Effector memory CD4-positive, alpha-beta T cell (primary cell): Measurements from ENCODE around the gene GTF2H4.

ENCODE experiments used
- DNase-seq, 3 donors: peaks; one replicate each; pipeline ENCODE4 v3.0.0-alpha.2; 2020
- H3K27ac ChIP-seq: 2 replicates; pipeline ENCODE4 v1.7.0; 2013; ENCODE audit warnings: mild to moderate bottlenecking, low read length, moderate library complexity; ENCODE audit not compliant: insufficient read depth, poor library complexity, severe bottlenecking
- H3K27me3 ChIP-seq: replicated peaks from 2 replicates; pipeline ENCODE4 v1.7.0; 2013; ENCODE audit warnings: mild to moderate bottlenecking, low read length; ENCODE audit not compliant: insufficient read depth, control insufficient read depth, poor library complexity, severe bottlenecking
- H3K36me3 ChIP-seq: 2 replicates; pipeline ENCODE4 v1.7.0; 2013; ENCODE audit warnings: mild to moderate bottlenecking, low read length, moderate library complexity; ENCODE audit not compliant: control insufficient read depth, insufficient read depth
- H3K4me1 ChIP-seq: 2 replicates; pipeline ENCODE4 v1.7.0; 2013; ENCODE audit warnings: low read length, mild to moderate bottlenecking; ENCODE audit not compliant: control insufficient read depth, insufficient read depth, poor library complexity, severe bottlenecking
- H3K4me3 ChIP-seq: 2 replicates; pipeline ENCODE4 v1.7.0; 2013; ENCODE audit warnings: low read length, low read depth, mild to moderate bottlenecking; ENCODE audit not compliant: insufficient read depth, poor library complexity, severe bottlenecking
- H3K9me3 ChIP-seq: 2 replicates; pipeline ENCODE4 v1.7.0; 2013; ENCODE audit warnings: mild to moderate bottlenecking, low read length, moderate library complexity; ENCODE audit not compliant: control insufficient read depth

The GTF2H4 gene

DNA sequence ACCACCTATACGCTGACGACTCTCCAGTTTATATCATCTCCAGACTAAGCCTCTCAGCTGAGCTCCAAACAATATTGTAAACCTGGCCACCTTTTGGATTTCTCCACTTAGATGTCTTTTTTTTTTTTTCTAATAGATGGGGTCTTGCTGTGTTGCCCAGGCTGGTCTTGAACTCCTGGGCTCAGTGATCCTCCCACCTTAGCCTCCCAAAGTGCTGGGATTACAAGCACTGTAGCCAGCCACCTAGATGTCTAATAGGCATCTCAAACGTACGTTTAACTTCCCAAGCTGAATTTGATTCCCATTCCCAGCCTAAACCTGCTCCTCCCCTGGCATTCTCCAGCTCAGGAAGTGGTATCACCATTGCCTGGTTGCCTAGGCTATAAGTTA lies 18.5 kb upstream of the GTF2H4 start:
- no peak for DNase-seq
- Histone ChIP-seq H3K36me3 (no peaks in the 10 kb centered on the region), H3K4me1 (peaks cover 20% of the 10 kb centered on the region), H3K9me3 (no peaks in the 10 kb centered on the region), H3K4me3 (no peak overlapping the region), H3K27ac (no peak overlapping the region), H3K27me3 (no peaks in the 10 kb centered on the region)

DNA sequence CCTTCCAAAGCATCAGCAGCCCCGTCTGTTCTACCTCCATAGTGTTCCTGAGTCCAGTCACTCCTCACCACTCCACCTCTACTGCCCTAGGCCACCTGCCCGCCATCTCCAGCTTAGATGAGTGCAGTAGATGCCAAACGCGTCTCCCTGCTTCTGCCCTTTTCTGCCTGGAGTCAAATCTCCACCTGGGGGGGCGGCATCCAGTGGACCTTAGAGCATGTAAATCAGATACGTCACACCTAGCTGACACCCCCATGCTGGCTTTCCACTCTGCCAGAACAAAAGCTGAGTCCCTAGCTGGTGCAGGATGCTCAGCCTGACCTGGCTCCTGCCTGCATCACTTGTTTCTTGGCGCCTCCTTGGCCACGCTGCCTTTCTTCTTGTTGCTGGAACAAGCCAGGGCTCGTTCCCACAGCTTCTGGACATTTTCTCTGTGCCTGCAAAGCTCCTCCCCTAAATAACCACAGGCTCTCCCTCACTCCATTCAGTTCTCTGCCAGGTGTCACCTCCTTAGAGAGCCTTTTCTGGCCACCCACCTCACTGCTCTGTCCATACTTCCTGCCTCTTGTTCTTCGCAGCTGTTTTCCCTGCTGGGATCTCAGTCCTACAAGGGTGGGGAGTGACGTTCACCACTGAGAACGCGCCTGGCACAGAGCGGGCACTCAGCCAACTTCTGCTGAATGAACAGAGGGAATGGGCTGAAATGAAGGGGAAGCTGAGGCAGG lies 17.9 kb upstream of the GTF2H4 start:
- Histone ChIP-seq H3K36me3 (no peaks in the 10 kb centered on the region), H3K27ac (no peak overlapping the region)

DNA sequence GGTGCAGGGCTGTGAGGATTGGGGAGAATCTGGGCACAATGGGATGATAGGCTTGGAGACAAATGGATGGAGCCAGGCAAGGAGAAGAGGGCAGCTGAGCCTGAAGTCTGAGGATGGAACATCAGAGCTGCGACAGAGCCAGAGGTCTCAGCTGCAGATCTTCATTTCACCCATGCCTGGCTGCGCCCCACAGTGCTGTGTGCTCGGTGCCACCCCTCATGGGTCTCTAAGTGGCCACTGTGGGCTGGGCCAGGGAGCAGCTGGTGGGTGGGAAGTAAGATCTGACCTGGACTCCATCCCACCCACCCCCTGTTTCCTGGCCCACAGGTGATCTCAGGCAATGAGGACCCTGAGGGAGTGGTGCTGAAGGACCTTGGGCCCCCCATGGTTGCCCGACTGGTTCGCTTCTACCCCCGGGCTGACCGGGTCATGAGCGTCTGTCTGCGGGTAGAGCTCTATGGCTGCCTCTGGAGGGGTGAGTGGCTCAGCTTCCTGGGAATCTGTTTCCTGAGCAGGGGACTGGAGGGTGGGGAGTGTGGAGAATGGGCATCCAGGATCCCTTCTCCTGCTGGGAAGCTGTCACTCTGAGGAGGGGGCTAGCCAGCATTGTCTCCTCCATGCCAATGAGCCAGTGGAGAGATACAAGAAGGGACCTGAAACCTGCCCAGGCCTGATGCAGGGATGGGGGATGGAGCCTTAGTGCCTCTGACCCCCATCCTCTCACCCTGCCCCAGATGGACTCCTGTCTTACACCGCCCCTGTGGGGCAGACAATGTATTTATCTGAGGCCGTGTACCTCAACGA lies 17.2 kb upstream of the GTF2H4 start:
- H3K27ac ChIP-seq: no peak overlapping the region
- H3K9me3 ChIP-seq: no peaks in the 10 kb centered on the region
- H3K4me3 ChIP-seq: no peak overlapping the region
- no peaks in the 10 kb centered on the region for H3K27me3 ChIP-seq
- peaks cover 6% of the 10 kb centered on the region for H3K4me1 ChIP-seq
- no peak for DNase-seq
- no peaks in the 10 kb centered on the region for H3K36me3 ChIP-seq

More for the DNA sequence above, 17.9 kb upstream of the GTF2H4 start:
- Histone ChIP-seq H3K9me3 (no peaks in the 10 kb centered on the region), H3K27me3 (no peaks in the 10 kb centered on the region), H3K4me3 (no peak overlapping the region), H3K4me1 (peaks cover 14% of the 10 kb centered on the region)
- DNase-seq: no peak

DNA sequence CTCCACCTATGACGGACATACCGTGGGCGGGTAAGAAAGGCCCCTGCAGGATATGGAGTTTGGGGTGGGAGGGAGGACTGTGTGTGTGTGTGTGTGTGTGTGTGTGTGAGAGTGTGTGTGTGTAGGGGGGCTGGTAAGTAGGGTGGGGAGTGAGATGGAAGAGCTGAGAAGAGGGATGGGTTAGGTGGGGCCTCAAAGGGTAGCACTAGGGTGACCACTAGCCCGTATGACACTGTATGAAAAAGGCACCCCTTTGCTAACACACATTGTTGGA lies 16.6 kb upstream of the GTF2H4 start:
- no peak for DNase-seq
- Histone ChIP-seq H3K27me3 (no peaks in the 10 kb centered on the region), H3K4me3 (no peak overlapping the region), H3K27ac (no peak overlapping the region), H3K4me1 (peaks cover 1% of the 10 kb centered on the region), H3K9me3 (no peaks in the 10 kb centered on the region), H3K36me3 (no peaks in the 10 kb centered on the region)

DNA sequence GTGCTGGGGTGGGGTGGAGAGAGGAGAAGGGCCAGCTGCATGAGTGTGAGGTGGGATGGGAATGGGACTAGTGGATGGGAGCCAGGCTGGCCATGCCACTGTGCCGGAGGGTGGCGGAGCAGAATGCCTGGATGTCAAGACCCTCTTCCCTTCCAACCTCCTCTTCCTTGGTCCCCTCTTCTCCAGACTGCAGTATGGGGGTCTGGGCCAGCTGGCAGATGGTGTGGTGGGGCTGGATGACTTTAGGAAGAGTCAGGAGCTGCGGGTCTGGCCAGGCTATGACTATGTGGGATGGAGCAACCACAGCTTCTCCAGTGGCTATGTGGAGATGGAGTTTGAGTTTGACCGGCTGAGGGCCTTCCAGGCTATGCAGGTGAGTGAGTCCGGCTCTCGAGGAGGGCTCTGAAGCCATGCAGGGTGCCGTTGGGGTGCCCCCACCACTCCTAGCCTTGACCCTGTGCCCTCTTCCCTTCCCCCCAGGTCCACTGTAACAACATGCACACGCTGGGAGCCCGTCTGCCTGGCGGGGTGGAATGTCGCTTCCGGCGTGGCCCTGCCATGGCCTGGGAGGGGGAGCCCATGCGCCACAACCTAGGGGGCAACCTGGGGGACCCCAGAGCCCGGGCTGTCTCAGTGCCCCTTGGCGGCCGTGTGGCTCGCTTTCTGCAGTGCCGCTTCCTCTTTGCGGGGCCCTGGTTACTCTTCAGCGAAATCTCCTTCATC lies 16.0 kb upstream of the GTF2H4 start:
- no peaks in the 10 kb centered on the region for H3K36me3 ChIP-seq

DNA sequence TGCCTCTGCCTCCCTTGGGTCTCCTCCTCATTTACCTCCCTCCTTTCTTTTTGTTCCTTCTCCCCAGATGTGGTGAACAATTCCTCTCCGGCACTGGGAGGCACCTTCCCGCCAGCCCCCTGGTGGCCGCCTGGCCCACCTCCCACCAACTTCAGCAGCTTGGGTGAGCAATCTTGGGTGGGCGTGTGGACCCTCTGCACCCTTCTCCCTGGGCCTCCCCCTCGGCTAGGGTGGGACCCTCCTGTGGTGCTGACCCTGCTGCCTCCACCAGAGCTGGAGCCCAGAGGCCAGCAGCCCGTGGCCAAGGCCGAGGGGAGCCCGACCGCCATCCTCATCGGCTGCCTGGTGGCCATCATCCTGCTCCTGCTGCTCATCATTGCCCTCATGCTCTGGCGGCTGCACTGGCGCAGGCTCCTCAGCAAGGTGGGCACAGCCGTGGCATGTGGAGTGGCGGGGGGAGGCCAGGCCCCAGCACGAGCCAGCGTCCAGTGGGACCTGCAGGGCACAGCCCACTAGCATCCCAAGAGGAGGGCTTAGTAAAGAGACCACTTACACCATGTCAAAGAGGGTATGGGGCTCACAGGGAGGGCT lies 14.9 kb upstream of the GTF2H4 start:
- no peak overlapping the region for H3K27ac ChIP-seq
- DNase-seq: no peak
- no peaks in the 10 kb centered on the region for H3K4me1 ChIP-seq
- H3K9me3 ChIP-seq: no peaks in the 10 kb centered on the region
- no peaks in the 10 kb centered on the region for H3K36me3 ChIP-seq
- no peak overlapping the region for H3K4me3 ChIP-seq
- no peaks in the 10 kb centered on the region for H3K27me3 ChIP-seq

More for the DNA sequence above, 16.0 kb upstream of the GTF2H4 start:
- DNase-seq: no peak
- Histone ChIP-seq H3K9me3 (no peaks in the 10 kb centered on the region), H3K27me3 (no peaks in the 10 kb centered on the region), H3K4me1 (no peaks in the 10 kb centered on the region), H3K4me3 (no peak overlapping the region), H3K27ac (no peak overlapping the region)

DNA sequence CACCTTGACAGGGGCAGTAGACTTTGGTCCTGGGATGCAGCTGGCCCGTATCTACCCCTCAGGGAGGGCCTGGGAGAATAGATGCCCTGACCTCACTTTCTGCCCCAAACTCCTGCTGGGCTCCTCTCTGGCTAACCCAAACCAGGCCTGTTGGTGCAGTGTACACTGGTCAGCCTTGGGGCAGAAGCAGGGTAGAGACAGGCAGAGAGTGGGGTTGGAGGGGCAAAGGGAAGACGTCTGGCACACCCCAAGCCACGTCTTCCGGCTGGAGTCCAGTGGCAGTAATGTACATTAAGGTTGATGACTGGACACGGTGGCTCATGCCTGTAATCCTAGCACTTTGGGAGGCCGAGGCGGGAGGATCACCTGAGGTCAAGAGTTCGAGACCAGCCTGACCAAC lies 14.3 kb upstream of the GTF2H4 start:
- no peak overlapping the region for H3K4me3 ChIP-seq
- no peaks in the 10 kb centered on the region for H3K4me1 ChIP-seq
- DNase-seq: no peak
- H3K27me3 ChIP-seq: no peaks in the 10 kb centered on the region
- H3K36me3 ChIP-seq: no peaks in the 10 kb centered on the region
- H3K27ac ChIP-seq: no peak overlapping the region
- H3K9me3 ChIP-seq: no peaks in the 10 kb centered on the region

DNA sequence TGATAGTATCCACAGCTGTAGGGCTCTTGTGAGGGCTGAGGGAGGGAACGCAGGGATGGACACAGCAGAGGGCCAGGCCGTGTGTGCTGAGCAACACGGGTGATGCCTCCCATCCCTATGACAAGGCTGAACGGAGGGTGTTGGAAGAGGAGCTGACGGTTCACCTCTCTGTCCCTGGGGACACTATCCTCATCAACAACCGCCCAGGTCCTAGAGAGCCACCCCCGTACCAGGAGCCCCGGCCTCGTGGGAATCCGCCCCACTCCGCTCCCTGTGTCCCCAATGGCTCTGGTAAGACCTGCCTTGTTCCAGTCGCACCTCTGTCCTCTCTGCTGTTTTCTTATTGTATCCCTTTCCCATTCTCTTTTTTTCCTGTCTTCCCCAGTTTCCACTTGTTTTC lies 13.6 kb upstream of the GTF2H4 start:
- DNase-seq: no peak
- Histone ChIP-seq H3K4me1 (no peaks in the 10 kb centered on the region), H3K9me3 (no peaks in the 10 kb centered on the region), H3K27ac (no peak overlapping the region), H3K36me3 (no peaks in the 10 kb centered on the region), H3K27me3 (no peaks in the 10 kb centered on the region), H3K4me3 (no peak overlapping the region)

DNA sequence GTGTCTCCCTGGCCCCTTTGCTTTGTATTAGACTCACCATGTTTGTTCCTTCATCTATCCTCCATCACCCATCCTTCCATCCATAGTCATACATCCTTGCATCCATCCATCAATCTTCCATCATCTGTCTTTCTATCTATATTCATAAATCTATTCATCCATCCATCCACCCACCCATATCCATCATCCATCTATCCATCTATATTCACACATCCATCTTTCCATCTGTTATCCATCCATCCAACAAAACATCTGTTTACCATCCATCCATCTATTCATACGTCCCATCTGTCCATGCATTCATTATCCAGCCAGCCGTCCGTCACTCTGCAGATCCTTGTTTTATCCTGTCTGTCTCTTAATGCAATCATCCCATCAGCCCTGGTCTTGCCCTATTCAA lies 13.1 kb upstream of the GTF2H4 start:
- no peaks in the 10 kb centered on the region for H3K36me3 ChIP-seq
- H3K4me3 ChIP-seq: no peak overlapping the region
- H3K27ac ChIP-seq: no peak overlapping the region
- DNase-seq: no peak
- no peaks in the 10 kb centered on the region for H3K27me3 ChIP-seq
- no peaks in the 10 kb centered on the region for H3K9me3 ChIP-seq
- no peaks in the 10 kb centered on the region for H3K4me1 ChIP-seq

DNA sequence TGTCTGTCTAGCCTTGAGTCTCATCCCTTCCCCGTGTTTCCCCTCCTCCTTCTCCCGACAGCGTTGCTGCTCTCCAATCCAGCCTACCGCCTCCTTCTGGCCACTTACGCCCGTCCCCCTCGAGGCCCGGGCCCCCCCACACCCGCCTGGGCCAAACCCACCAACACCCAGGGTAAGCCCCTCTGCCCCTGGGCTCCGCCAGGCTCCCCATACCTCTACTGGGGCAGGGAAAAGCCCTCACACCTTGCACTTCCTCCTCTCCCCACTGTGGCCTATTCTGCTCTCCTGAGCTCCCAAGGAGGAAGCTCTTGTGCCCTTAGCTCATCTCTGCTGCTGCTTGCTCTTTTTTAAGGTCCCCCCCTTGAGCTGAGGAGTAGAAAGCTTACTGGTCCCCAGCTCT lies 12.7 kb upstream of the GTF2H4 start:
- no peak for DNase-seq
- no peaks in the 10 kb centered on the region for H3K36me3 ChIP-seq
- no peak overlapping the region for H3K4me3 ChIP-seq
- no peak overlapping the region for H3K27ac ChIP-seq
- H3K27me3 ChIP-seq: no peaks in the 10 kb centered on the region
- H3K9me3 ChIP-seq: no peaks in the 10 kb centered on the region
- no peaks in the 10 kb centered on the region for H3K4me1 ChIP-seq
